Measurements from ENCODE around the gene ZFP90.

The ZFP90 gene

GRCh38 chr16:68538880-68539701 lies at the start of gene ZFP90:
TSS of gene ZFP90 (plus strand) at chr16:68539291. CDS start at chr16:68539793, 502 bp downstream.
- Histone ChIP-seq H3K27ac (ENCODE audit: extremely low read depth, low read depth, low read length) (peak within 1 kb of the TSS; percentile 51; the same call in 1 of the 2 replicates), H3K4me1 (ENCODE audit: control insufficient read depth, insufficient read depth, low read length) (no peaks in the 10 kb centered on the region), H3K4me3 (ENCODE audit: low read depth, low read length) (peak within 1 kb of the TSS; percentile 74), H3K9me3 (ENCODE audit: control insufficient read depth, insufficient read depth, low read depth, low read length) (no peaks in the 10 kb centered on the region), H3K36me3 (ENCODE audit: control insufficient read depth in 2 of 2, insufficient read depth in 1 of 2, low read length in 2 of 2) (peaks cover 11 to 28% of the 10 kb centered on the region in 2 experiments; a peak in 2 of 3 replicates)
- POLR2A ChIA-PET = no interaction called here
- CTCF ChIA-PET = interaction anchor here (0.6 to 1.6 kb wide), 3 partner anchors 11 to 308 kb away, joined by 3 to 4 read pairs (median 3); no protein-coding TSS in a partner anchor
- TF ChIP-seq ZBTB10 (tag by site-specific recombination; IDR thresholded peaks at IDR 0.05) (peak; percentile 75), ZNF510 (tag by site-specific recombination; IDR thresholded peaks at IDR 0.05; ENCODE audit: insufficient replicate concordance) (no peak), ZNF514 (tag by site-specific recombination; IDR thresholded peaks at IDR 0.05) (no peak), TSHZ1 (tag by site-specific recombination; IDR thresholded peaks at IDR 0.05; ENCODE audit: borderline replicate concordance) (no peak), KLF9 (tag by site-specific recombination; IDR thresholded peaks at IDR 0.05; ENCODE audit: low read depth) (peak; percentile 75), ZNF341 (tag by site-specific recombination; IDR thresholded peaks at IDR 0.05; ENCODE audit: low read depth) (no peak), ZSCAN23 (tag by site-specific recombination; IDR thresholded peaks at IDR 0.05) (no peak), ZNF701 (tag by site-specific recombination; IDR thresholded peaks at IDR 0.05) (no peak), KLF7 (tag by site-specific recombination; IDR thresholded peaks at IDR 0.05; ENCODE audit: borderline replicate concordance) (peak; percentile 77; the same call in 1 of the 2 replicates), PRDM10 (tag by site-specific recombination; IDR thresholded peaks at IDR 0.05) (peak; percentile 62; the same call in 1 of the 2 replicates), KLF16 (tag by site-specific recombination; IDR thresholded peaks at IDR 0.05) (peak; percentile 21; the same call in 1 of the 2 replicates), YY1 (tag by site-specific recombination; IDR thresholded peaks at IDR 0.05) (peak; percentile 79), ZXDB (tag by site-specific recombination; IDR thresholded peaks at IDR 0.05) (peak; percentile 81), ZSCAN5A (tag by site-specific recombination; IDR thresholded peaks at IDR 0.05) (no peak), BCL11B (tag by site-specific recombination; IDR thresholded peaks at IDR 0.05; ENCODE audit: low read depth) (no peak), ZNF555 (tag by site-specific recombination; conservative IDR thresholded peaks at IDR 0.05) (no peak), EGR2 (tag by site-specific recombination; IDR thresholded peaks at IDR 0.05; ENCODE audit: low read depth) (peak; percentile 35), ZBTB21 (tag by site-specific recombination; IDR thresholded peaks at IDR 0.05) (peak; percentile 52), ZNF629 (tag by site-specific recombination; IDR thresholded peaks at IDR 0.05) (peak; percentile 77), HOXA7 (CRISPR knock-in tag; IDR thresholded peaks at IDR 0.05; ENCODE audit: borderline replicate concordance) (no peak), REST (tag by site-specific recombination; IDR thresholded peaks at IDR 0.05) (no peak), ZBTB17 (tag by site-specific recombination; IDR thresholded peaks at IDR 0.05) (peak; percentile 89)

All from HEK293 (cell line).